ENCODE data around the gene AGTRAP.

DNA sequence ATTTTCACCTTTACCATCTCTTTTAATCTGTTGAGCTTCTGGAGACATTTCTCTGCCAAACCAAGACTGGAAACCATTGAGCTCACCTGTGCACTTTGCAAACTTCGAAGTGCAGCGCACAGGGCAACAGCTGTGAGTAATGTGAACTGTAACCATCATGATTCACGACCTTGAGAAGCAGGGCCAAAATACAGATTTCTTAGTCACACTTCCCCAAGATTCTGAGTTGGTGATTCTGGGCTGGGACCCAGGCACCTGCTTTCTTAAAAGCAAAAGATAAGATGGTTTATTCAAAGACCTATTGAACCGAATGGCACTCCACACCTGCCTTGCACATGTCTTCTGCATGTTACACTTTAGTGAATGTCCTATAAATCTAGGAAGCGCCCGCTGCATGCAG is 10.2 kb downstream of the AGTRAP start:
- TF ChIP-seq, protein P1, sequence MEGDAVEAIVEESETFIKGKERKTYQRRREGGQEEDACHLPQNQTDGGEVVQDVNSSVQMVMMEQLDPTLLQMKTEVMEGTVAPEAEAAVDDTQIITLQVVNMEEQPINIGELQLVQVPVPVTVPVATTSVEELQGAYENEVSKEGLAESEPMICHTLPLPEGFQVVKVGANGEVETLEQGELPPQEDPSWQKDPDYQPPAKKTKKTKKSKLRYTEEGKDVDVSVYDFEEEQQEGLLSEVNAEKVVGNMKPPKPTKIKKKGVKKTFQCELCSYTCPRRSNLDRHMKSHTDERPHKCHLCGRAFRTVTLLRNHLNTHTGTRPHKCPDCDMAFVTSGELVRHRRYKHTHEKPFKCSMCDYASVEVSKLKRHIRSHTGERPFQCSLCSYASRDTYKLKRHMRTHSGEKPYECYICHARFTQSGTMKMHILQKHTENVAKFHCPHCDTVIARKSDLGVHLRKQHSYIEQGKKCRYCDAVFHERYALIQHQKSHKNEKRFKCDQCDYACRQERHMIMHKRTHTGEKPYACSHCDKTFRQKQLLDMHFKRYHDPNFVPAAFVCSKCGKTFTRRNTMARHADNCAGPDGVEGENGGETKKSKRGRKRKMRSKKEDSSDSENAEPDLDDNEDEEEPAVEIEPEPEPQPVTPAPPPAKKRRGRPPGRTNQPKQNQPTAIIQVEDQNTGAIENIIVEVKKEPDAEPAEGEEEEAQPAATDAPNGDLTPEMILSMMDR (IDR thresholded peaks at IDR 0.05) = no peak
- no peak for TF ChIP-seq POLR2A (IDR thresholded peaks at IDR 0.05)

All from uterus (tissue), 2 donors.